MM.1S (cell line): ENCODE data around the gene UGGT1.

Source experiments
- DNase-seq: peaks from one replicate; pipeline ENCODE4 v3.0.0-alpha.2; 2015
- H2AFZ ChIP-seq: fragments of 300-600 bp; sonication (generic); 2 replicates; pipeline ENCODE4 v1.6.0; 2016; ENCODE audit warnings: antibody characterized with exemption, low read length
- H3F3A ChIP-seq: fragments of 300-600 bp; sonication (generic); 2 replicates; pipeline ENCODE4 v1.6.1; 2016; ENCODE audit warnings: mild to moderate bottlenecking, antibody characterized with exemption, low read length, moderate library complexity, mixed read lengths; ENCODE audit not compliant: insufficient read depth
- H3K27ac ChIP-seq: fragments of 300-600 bp; sonication (generic); 2 replicates; pipeline ENCODE4 v1.5.1; 2016; ENCODE audit warnings: mild to moderate bottlenecking, low read length
- H3K27me3 ChIP-seq: fragments of 300-600 bp; sonication (generic); replicated peaks from 2 replicates; pipeline ENCODE4 v1.6.0; 2016; ENCODE audit warnings: low read length; ENCODE audit not compliant: insufficient read depth
- H3K36me3 ChIP-seq: fragments of 300-600 bp; sonication (generic); replicated peaks from 2 replicates; pipeline ENCODE4 v1.6.1; 2016; ENCODE audit warnings: mild to moderate bottlenecking, low read length, mixed read lengths; ENCODE audit not compliant: insufficient read depth
- H3K4me1 ChIP-seq: fragments of 300-600 bp; sonication (generic); 2 replicates; pipeline ENCODE4 v1.6.1; 2016; ENCODE audit warnings: low read length, mixed read lengths
- H3K4me2 ChIP-seq: fragments of 300-600 bp; sonication (generic); 2 replicates; pipeline ENCODE4 v1.6.0; 2016; ENCODE audit warnings: low read depth, low read length
- H3K4me3 ChIP-seq: fragments of 300-600 bp; sonication (generic); 2 replicates; pipeline ENCODE4 v1.5.1; 2016; ENCODE audit warnings: low read length, mixed read lengths
- H3K79me2 ChIP-seq: fragments of 300-600 bp; sonication (generic); 2 replicates; pipeline ENCODE4 v1.6.1; 2016; ENCODE audit warnings: mixed run types, low read length, mixed read lengths
- H3K9ac ChIP-seq: fragments of 300-600 bp; sonication (generic); 2 replicates; pipeline ENCODE4 v1.6.1; 2016; ENCODE audit warnings: low read length, mixed read lengths
- H3K9me2 ChIP-seq: fragments of 300-600 bp; sonication (generic); replicated peaks from 2 replicates; pipeline ENCODE4 v1.6.1; 2016; ENCODE audit warnings: mild to moderate bottlenecking, low read length, mixed read lengths; ENCODE audit not compliant: insufficient read depth
- H3K9me3 ChIP-seq: fragments of 300-600 bp; sonication (generic); replicated peaks from 2 replicates; pipeline ENCODE4 v1.6.1; 2016; ENCODE audit warnings: mild to moderate bottlenecking, low read length, mixed read lengths; ENCODE audit not compliant: insufficient read depth
- H4K20me1 ChIP-seq: fragments of 300-600 bp; sonication (generic); 2 replicates; pipeline ENCODE4 v1.6.1; 2016; ENCODE audit warnings: mild to moderate bottlenecking, low read length, moderate library complexity, mixed read lengths; ENCODE audit not compliant: insufficient read depth
- EZH2 ChIP-seq: fragments of 300-600 bp; sonication (generic); optimal IDR thresholded peaks from 2 replicates; pipeline ENCODE3; 2017; ENCODE audit warnings: low read depth, mild to moderate bottlenecking, antibody characterized with exemption, low read length, mixed read lengths
- EZH2phosphoT487 ChIP-seq: fragments of 300-600 bp; sonication (generic); IDR thresholded peaks from 2 replicates; pipeline ENCODE4 v1.6.1; 2018; ENCODE audit warnings: antibody characterized with exemption, low read length
- TF ChIP-seq, protein P1 (sequence below): fragments of 300-600 bp; sonication (generic); IDR thresholded peaks from 2 replicates; pipeline ENCODE4 v1.5.1; 2016; ENCODE audit warnings: antibody characterized with exemption, low read length, mixed read lengths

The UGGT1 gene

DNA sequence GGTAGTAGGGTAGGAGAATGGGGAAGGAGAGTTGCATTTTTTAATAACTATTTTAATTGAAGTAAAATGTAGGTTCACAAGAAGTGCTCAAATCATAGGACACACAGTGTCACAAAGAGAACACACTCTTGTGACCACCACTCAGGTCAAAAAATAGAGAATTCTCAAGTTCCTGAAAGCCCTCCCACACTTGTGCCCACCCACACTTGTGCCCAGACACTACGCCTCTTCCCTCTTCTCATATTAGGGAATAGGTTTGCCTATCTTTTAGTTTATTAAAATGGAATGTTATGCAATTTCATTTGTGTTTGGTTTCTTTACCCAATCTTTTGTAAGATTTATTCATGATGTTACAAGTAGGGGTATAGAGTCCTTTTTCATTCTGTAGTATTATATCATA, 67.2 kb downstream of the UGGT1 start:
- no peaks in the 10 kb centered on the region; the same call in none of the 2 replicates for H3K36me3 ChIP-seq
- TF ChIP-seq EZH2phosphoT487, result no peak
- TF ChIP-seq, protein P1, sequence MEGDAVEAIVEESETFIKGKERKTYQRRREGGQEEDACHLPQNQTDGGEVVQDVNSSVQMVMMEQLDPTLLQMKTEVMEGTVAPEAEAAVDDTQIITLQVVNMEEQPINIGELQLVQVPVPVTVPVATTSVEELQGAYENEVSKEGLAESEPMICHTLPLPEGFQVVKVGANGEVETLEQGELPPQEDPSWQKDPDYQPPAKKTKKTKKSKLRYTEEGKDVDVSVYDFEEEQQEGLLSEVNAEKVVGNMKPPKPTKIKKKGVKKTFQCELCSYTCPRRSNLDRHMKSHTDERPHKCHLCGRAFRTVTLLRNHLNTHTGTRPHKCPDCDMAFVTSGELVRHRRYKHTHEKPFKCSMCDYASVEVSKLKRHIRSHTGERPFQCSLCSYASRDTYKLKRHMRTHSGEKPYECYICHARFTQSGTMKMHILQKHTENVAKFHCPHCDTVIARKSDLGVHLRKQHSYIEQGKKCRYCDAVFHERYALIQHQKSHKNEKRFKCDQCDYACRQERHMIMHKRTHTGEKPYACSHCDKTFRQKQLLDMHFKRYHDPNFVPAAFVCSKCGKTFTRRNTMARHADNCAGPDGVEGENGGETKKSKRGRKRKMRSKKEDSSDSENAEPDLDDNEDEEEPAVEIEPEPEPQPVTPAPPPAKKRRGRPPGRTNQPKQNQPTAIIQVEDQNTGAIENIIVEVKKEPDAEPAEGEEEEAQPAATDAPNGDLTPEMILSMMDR, result no peak
- no peak for TF ChIP-seq EZH2
- H4K20me1 ChIP-seq, result no peaks in the 10 kb centered on the region
- no peaks in the 10 kb centered on the region for H3K9me3 ChIP-seq
- H3K27me3 ChIP-seq, result no peaks in the 10 kb centered on the region
- no peak overlapping the region for H3K4me2 ChIP-seq
- H3K79me2 ChIP-seq, result 0 out of 2 replicates have a peak, but pooled peaks cover 3% of the 10 kb centered on the region
- no peak overlapping the region for H2AFZ ChIP-seq
- H3K9me2 ChIP-seq, result no peaks in the 10 kb centered on the region
- H3K4me3 ChIP-seq, result no peak overlapping the region
- H3K27ac ChIP-seq, result no peak overlapping the region
- H3K9ac ChIP-seq, result no peak overlapping the region
- H3K4me1 ChIP-seq, result no peaks in the 10 kb centered on the region
- DNase-seq, result no peak
- H3F3A ChIP-seq, result peaks cover 5% of the 10 kb centered on the region

DNA sequence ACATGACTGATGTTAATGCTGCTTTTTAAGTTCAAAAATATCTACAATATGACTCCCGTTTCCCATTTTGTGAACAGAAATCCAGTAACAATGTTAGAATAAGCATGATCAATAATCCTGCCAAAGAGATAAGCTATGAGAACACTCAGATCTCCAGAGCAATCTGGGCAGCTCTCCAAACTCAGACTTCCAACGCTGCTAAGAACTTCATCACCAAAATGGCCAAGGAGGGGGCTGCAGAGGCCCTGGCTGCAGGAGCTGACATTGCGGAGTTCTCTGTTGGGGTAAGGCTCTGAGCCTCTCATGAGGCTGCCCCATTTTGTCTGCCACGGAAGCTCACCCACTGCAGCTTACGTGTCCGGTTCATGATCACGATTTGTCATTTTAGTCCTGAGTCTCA, 68.4 kb downstream of the UGGT1 start:
- Histone ChIP-seq H3K4me3 (no peak overlapping the region), H3F3A (no peaks in the 10 kb centered on the region), H4K20me1 (no peaks in the 10 kb centered on the region), H3K27me3 (no peaks in the 10 kb centered on the region), H3K9me2 (no peaks in the 10 kb centered on the region), H3K4me1 (no peaks in the 10 kb centered on the region), H3K4me2 (no peak overlapping the region), H3K36me3 (no peaks in the 10 kb centered on the region; the same call in none of the 2 replicates), H3K27ac (no peak overlapping the region), H3K79me2 (0 out of 2 replicates have a peak, but pooled peaks cover 3% of the 10 kb centered on the region), H3K9me3 (no peaks in the 10 kb centered on the region), H3K9ac (no peak overlapping the region), H2AFZ (no peak overlapping the region)
- TF ChIP-seq EZH2phosphoT487 (no peak), EZH2 (no peak)
- TF ChIP-seq, protein P1, result no peak
- no peak for DNase-seq

DNA sequence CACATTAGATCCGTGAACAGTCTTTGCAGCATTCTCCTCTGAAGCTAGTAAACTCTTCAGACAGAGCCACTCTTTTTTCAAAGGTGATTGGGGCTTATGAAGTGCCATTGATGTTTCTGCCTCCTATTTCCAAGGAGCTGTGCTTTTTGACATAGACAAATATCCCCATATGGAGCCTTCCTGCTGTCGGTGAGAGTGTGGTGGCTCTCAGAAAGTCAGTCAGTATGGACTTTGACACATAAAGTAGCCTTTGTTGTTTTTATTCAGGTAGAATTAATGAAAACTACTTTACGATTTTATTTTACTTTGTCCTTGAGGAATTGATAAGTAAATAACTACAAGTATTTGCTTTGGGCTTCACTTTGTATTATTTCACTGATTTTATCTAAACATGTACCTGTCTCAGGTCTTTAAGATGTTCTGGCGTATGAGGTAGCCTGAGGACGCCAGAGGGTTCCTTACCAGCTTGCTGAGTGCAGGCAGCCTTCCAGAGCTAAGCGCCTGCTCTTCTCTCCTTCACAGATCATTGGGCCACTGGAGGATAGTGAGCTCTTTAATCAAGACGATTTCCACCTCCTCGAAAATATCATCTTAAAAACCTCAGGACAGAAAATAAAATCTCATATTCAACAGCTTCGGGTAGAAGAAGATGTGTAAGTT, 69.7 kb downstream of the UGGT1 start:
- Histone ChIP-seq H3K4me2 (no peak overlapping the region), H3K36me3 (no peaks in the 10 kb centered on the region; the same call in none of the 2 replicates), H3K79me2 (no peaks in the 10 kb centered on the region), H3F3A (no peaks in the 10 kb centered on the region), H3K9me2 (no peaks in the 10 kb centered on the region), H3K4me3 (no peak overlapping the region), H4K20me1 (no peaks in the 10 kb centered on the region), H2AFZ (no peak overlapping the region), H3K27ac (no peak overlapping the region), H3K27me3 (no peaks in the 10 kb centered on the region), H3K4me1 (no peaks in the 10 kb centered on the region), H3K9ac (no peak overlapping the region), H3K9me3 (no peaks in the 10 kb centered on the region)
- no peak for TF ChIP-seq EZH2phosphoT487
- TF ChIP-seq, protein P1, result no peak
- no peak for TF ChIP-seq EZH2
- no peak for DNase-seq
